HEK293 (cell line): ENCODE results near the gene CDH26.

Experiments used
- CTCF ChIA-PET: fragments of 350-600 bp; formaldehyde crosslinking; extraction: SDS; loops from one replicate; lab custom pipeline; 2021; ENCODE audit warnings: antibody characterized with exemption; lab: Yijun Ruan, JAX
- POLR2A ChIA-PET: fragments of 300-600 bp; formaldehyde crosslinking; extraction: SDS; loops from one replicate; lab custom pipeline; 2020; ENCODE audit warnings: antibody characterized with exemption, inconsistent platforms; lab: Yijun Ruan, JAX
- H3K27ac ChIP-seq: fragments of 200-500 bp; sonication (Bioruptor generic); 2 replicates; pipeline ENCODE4 v1.5.1; 2014; ENCODE audit warnings: low read depth, low read length, control low read depth, inconsistent platforms; ENCODE audit errors: extremely low read depth
- H3K36me3 ChIP-seq, 2 experiments: fragments of 200-500 bp in 1 of 2; sonication (Bioruptor generic) in 1 of 2; 1 replicate in 1 of 2; 2 replicates in 1 of 2; pipeline ENCODE4 v1.5.1; 2014 to 2017; ENCODE audit warnings: inconsistent platforms in 2 of 2, low read length in 2 of 2; ENCODE audit not compliant: control insufficient read depth in 2 of 2, insufficient read depth in 1 of 2
- H3K4me1 ChIP-seq: fragments of 200-500 bp; sonication (Bioruptor generic); 2 replicates; pipeline ENCODE4 v1.5.1; 2014; ENCODE audit warnings: mild to moderate bottlenecking, low read length, inconsistent platforms; ENCODE audit not compliant: control insufficient read depth, insufficient read depth
- H3K4me3 ChIP-seq: 2 replicates; pipeline ENCODE4 v1.5.1; 2011; ENCODE audit warnings: low read depth, mild to moderate bottlenecking, control low read depth, low read length, moderate library complexity
- H3K9me3 ChIP-seq: fragments of 200-500 bp; sonication (Bioruptor generic); 2 replicates; pipeline ENCODE4 v1.5.1; 2014; ENCODE audit warnings: low read depth, low read length, inconsistent platforms; ENCODE audit not compliant: control insufficient read depth, insufficient read depth
- GLIS2 ChIP-seq: fragments of 450-650 bp; formaldehyde crosslinking; IDR thresholded peaks from 2 replicates; pipeline ENCODE4 v1.5.1; 2016; ENCODE audit warnings: missing biosample characterization, missing genetic modification characterization
- OVOL3 ChIP-seq: fragments of 450-650 bp; formaldehyde crosslinking; IDR thresholded peaks from 2 replicates; pipeline ENCODE4 v1.5.1; 2016; ENCODE audit warnings: missing biosample characterization, missing genetic modification characterization
- ZNF2 ChIP-seq: fragments of 450-650 bp; formaldehyde crosslinking; IDR thresholded peaks from 2 replicates; pipeline ENCODE4 v1.5.1; 2016; ENCODE audit warnings: missing biosample characterization, missing genetic modification characterization
- ZNF302 ChIP-seq: fragments of 450-650 bp; formaldehyde crosslinking; IDR thresholded peaks from 2 replicates; pipeline ENCODE4 v1.5.1; 2016; ENCODE audit warnings: missing biosample characterization, missing genetic modification characterization, low read depth
- ZNF404 ChIP-seq: fragments of 450-650 bp; formaldehyde crosslinking; IDR thresholded peaks from 2 replicates; pipeline ENCODE4 v1.5.1; 2017; ENCODE audit warnings: missing biosample characterization, missing genetic modification characterization
- ZNF544 ChIP-seq: fragments of 450-650 bp; formaldehyde crosslinking; IDR thresholded peaks from 2 replicates; pipeline ENCODE4 v1.5.0; 2017; ENCODE audit warnings: missing biosample characterization, missing genetic modification characterization
- ZNF555 ChIP-seq: fragments of 450-650 bp; formaldehyde crosslinking; conservative IDR thresholded peaks from 2 replicates; pipeline ENCODE4 v1.5.1; 2017; ENCODE audit warnings: missing biosample characterization, mild to moderate bottlenecking, missing genetic modification characterization, inconsistent platforms
- ZNF664 ChIP-seq: fragments of 450-650 bp; formaldehyde crosslinking; IDR thresholded peaks from 2 replicates; pipeline ENCODE4 v1.5.1; 2016; ENCODE audit warnings: missing biosample characterization, missing genetic modification characterization
- ZNF701 ChIP-seq: fragments of 450-650 bp; formaldehyde crosslinking; IDR thresholded peaks from 2 replicates; pipeline ENCODE4 v1.5.1; 2016; ENCODE audit warnings: missing biosample characterization, missing genetic modification characterization
- ZNF792 ChIP-seq: fragments of 450-650 bp; formaldehyde crosslinking; IDR thresholded peaks from 2 replicates; pipeline ENCODE4 v1.5.1; 2016; ENCODE audit warnings: missing biosample characterization, missing genetic modification characterization
- ZNF837 ChIP-seq: fragments of 450-650 bp; formaldehyde crosslinking; IDR thresholded peaks from 2 replicates; pipeline ENCODE4 v1.5.1; 2016; ENCODE audit warnings: missing biosample characterization, missing genetic modification characterization
- TF ChIP-seq, protein P1 (sequence below): fragments of 450-650 bp; formaldehyde crosslinking; IDR thresholded peaks from 2 replicates; pipeline ENCODE4 v1.5.1; 2016; ENCODE audit warnings: missing biosample characterization, missing genetic modification characterization, low read depth
- TF ChIP-seq, protein P2 (sequence below): fragments of 450-650 bp; formaldehyde crosslinking; IDR thresholded peaks from 2 replicates; pipeline ENCODE4 v1.5.1; 2016; ENCODE audit warnings: missing biosample characterization, missing genetic modification characterization
- TF ChIP-seq, protein P3 (sequence below): fragments of 450-650 bp; formaldehyde crosslinking; IDR thresholded peaks from 2 replicates; pipeline ENCODE4 v1.5.1; 2016; ENCODE audit warnings: missing biosample characterization, missing genetic modification characterization
- TF ChIP-seq, protein P4 (sequence below): fragments of 450-650 bp; formaldehyde crosslinking; IDR thresholded peaks from 2 replicates; pipeline ENCODE4 v1.5.1; 2016; ENCODE audit warnings: missing biosample characterization, missing genetic modification characterization

Gene CDH26

DNA sequence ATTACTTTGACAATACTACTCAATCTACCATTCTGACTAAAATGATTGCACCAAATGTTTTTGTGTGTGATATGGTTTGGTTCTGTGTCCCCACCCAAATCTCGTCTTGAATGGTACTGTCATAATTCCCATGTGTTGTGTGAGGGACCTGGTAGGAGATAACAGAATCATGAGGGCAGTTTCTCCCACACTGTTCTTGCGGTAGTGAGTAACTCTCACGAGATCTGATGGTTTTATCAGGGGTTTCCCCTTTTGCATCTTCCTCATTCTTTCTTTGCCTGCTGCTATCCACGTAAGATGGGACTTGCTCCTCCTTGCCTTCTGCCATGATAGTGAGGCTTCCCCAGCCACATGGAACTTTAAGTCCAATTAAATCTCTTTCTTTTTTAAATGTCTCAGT is 45.6 kb upstream of the CDH26 start (continued):
- TF ChIP-seq, protein P1, sequence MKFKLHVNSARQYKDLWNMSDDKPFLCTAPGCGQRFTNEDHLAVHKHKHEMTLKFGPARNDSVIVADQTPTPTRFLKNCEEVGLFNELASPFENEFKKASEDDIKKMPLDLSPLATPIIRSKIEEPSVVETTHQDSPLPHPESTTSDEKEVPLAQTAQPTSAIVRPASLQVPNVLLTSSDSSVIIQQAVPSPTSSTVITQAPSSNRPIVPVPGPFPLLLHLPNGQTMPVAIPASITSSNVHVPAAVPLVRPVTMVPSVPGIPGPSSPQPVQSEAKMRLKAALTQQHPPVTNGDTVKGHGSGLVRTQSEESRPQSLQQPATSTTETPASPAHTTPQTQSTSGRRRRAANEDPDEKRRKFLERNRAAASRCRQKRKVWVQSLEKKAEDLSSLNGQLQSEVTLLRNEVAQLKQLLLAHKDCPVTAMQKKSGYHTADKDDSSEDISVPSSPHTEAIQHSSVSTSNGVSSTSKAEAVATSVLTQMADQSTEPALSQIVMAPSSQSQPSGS (tag by site-specific recombination), result no peak
- TF ChIP-seq ZNF701 (tag by site-specific recombination) (no peak), OVOL3 (tag by site-specific recombination) (no peak)
- TF ChIP-seq, protein P2, sequence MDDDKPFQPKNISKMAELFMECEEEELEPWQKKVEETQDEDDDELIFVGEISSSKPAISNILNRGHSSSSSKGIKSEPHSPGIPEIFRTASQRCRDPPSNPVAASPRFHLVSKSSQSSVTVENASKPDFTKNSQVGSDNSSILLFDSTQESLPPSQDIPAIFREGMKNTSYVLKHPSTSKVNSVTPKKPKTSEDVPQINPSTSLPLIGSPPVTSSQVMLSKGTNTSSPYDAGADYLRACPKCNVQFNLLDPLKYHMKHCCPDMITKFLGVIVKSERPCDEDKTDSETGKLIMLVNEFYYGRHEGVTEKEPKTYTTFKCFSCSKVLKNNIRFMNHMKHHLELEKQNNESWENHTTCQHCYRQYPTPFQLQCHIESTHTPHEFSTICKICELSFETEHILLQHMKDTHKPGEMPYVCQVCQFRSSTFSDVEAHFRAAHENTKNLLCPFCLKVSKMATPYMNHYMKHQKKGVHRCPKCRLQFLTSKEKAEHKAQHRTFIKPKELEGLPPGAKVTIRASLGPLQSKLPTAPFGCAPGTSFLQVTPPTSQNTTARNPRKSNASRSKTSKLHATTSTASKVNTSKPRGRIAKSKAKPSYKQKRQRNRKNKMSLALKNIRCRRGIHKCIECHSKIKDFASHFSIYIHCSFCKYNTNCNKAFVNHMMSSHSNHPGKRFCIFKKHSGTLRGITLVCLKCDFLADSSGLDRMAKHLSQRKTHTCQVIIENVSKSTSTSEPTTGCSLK (tag by site-specific recombination), result no peak

DNA sequence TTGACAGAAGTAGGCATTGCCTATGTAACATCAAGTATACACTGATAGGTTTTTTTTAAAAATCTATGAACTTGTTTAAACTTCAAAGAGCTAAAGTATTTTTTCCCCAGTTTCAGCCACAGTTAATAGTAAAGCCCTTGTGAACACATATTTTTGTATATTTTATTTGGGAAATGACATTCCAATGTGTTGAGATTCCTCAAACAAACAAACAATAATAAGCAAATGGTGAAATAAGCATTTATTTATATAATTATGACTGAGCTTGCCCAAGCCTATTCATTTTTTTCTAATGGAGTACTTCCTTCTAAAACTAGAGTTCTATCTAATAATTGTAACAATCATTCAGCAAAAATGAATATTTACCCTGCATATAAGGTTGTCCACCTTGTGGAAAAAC is 37.3 kb upstream of the CDH26 start:
- Histone ChIP-seq H3K27ac (no peak overlapping the region), H3K9me3 (no peaks in the 10 kb centered on the region), H3K4me1 (peaks cover 23% of the 10 kb centered on the region), H3K4me3 (no peak overlapping the region), H3K36me3 (no peaks in the 10 kb centered on the region)
- CTCF ChIA-PET, result interaction anchor here (0.5 to 1.4 kb wide), 4 partner anchors 13 to 304 kb away, joined by 3 to 6 read pairs (median 4); partner anchors contain the start of gene SYCP2
- POLR2A ChIA-PET, result no interaction called here
- TF ChIP-seq ZNF792 (tag by site-specific recombination), result no peak
- no peak for TF ChIP-seq ZNF404 (tag by site-specific recombination)
- no peak for TF ChIP-seq ZNF837 (tag by site-specific recombination)
- no peak for TF ChIP-seq ZNF555 (tag by site-specific recombination)
- TF ChIP-seq ZNF302, result no peak
- TF ChIP-seq, protein P3, sequence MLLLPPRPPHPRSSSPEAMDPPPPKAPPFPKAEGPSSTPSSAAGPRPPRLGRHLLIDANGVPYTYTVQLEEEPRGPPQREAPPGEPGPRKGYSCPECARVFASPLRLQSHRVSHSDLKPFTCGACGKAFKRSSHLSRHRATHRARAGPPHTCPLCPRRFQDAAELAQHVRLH (tag by site-specific recombination), result no peak
- TF ChIP-seq ZNF2 (tag by site-specific recombination), result no peak
- TF ChIP-seq, protein P4, sequence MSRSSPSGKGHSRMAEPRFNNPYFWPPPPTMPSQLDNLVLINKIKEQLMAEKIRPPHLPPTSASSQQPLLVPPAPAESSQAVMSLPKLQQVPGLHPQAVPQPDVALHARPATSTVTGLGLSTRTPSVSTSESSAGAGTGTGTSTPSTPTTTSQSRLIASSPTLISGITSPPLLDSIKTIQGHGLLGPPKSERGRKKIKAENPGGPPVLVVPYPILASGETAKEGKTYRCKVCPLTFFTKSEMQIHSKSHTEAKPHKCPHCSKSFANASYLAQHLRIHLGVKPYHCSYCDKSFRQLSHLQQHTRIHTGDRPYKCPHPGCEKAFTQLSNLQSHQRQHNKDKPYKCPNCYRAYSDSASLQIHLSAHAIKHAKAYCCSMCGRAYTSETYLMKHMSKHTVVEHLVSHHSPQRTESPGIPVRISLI, result no peak
- TF ChIP-seq ZNF544 (tag by site-specific recombination), result no peak

DNA sequence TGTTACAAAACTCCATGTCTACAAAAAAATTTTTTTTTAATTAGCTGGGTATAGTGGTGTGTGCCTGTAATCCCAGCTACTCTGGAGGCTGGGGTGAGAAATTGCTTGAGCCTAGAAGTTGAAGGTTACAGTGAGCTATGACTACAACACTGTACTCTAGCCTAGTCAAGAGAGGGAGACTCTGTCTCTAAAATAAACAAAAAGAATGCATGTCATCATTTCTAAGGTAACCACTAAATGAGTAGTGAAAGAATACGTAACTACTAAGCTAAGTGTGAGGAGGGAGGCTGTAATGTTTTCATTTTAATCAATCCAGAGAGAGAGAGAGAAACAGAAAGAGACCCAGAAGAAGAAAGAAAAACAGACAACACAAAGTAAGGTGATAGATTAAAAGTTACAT is 34.7 kb upstream of the CDH26 start:
- Histone ChIP-seq H3K36me3 (no peaks in the 10 kb centered on the region), H3K9me3 (no peaks in the 10 kb centered on the region), H3K4me3 (no peak overlapping the region), H3K4me1 (peaks cover 28% of the 10 kb centered on the region), H3K27ac (no peak overlapping the region)
- TF ChIP-seq, protein P1 (tag by site-specific recombination), result peak; percentile 67
- peak; percentile 39; the same call in 1 of the 2 replicates for TF ChIP-seq ZNF664
- no peak for TF ChIP-seq GLIS2 (tag by site-specific recombination)
- CTCF ChIA-PET, result interaction anchor here (0.7 to 0.9 kb wide), 2 partner anchors 11 to 21 kb away, joined by 5 to 6 read pairs; no protein-coding TSS in a partner anchor
- POLR2A ChIA-PET, result no interaction called here
